Fibroblast of upper back skin (primary cell): ENCODE measurements around the gene SHC4.

Source experiments
- DNase-seq: peaks from one replicate; pipeline ENCODE4 v3.0.0-alpha.2; 2013

SHC4 gene

GRCh38 chr15:48963524-48964113 lies at the start of gene SHC4:
TSS of gene SHC4 (minus strand) at chr15:48963919. CDS start at chr15:48963015, 904 bp downstream.
- DNase-seq, result peak; percentile 88

GRCh38 chr15:48999314-48999713 lies 35.6 kb upstream of the SHC4 start:
- no peak for DNase-seq

GRCh38 chr15:48996276-48996675 lies 32.6 kb upstream of the SHC4 start:
- peak; percentile 32 for DNase-seq

- peak; percentile 74 for DNase-seq
Measured at GRCh38 chr15:48993380-48993779, 29.7 kb upstream of the SHC4 start.

GRCh38 chr15:48992545-48992944 lies 28.8 kb upstream of the SHC4 start:
- DNase-seq, result no peak

GRCh38 chr15:48992096-48992495 lies 28.4 kb upstream of the SHC4 start:
- no peak for DNase-seq

- peak; percentile 26 for DNase-seq
Measured at GRCh38 chr15:48989170-48989569, 25.5 kb upstream of the SHC4 start.

GRCh38 chr15:48987142-48987541 lies 23.4 kb upstream of the SHC4 start:
- DNase-seq, result no peak

- DNase-seq, result no peak
Measured at GRCh38 chr15:48986240-48986639, 22.5 kb upstream of the SHC4 start.

GRCh38 chr15:48985516-48985915 lies 21.8 kb upstream of the SHC4 start:
- no peak for DNase-seq

- DNase-seq, result no peak
Measured at GRCh38 chr15:48984811-48985352, 21.2 kb upstream of the SHC4 start.

- DNase-seq, result no peak
Measured at GRCh38 chr15:48984021-48984710, 20.4 kb upstream of the SHC4 start.

- no peak for DNase-seq
Measured at GRCh38 chr15:48983300-48983699, 19.6 kb upstream of the SHC4 start.

GRCh38 chr15:48981941-48982340 lies 18.2 kb upstream of the SHC4 start:
- DNase-seq, result no peak

- DNase-seq, result no peak
Measured at GRCh38 chr15:48978638-48979037, 14.9 kb upstream of the SHC4 start.

- no peak for DNase-seq
Measured at GRCh38 chr15:48976444-48977088, 12.8 kb upstream of the SHC4 start.

GRCh38 chr15:48975472-48976419 lies 12.0 kb upstream of the SHC4 start:
- peak; percentile 78 for DNase-seq

- no peak for DNase-seq
Measured at GRCh38 chr15:48974882-48975281, 11.2 kb upstream of the SHC4 start.

GRCh38 chr15:48972750-48973503 lies 9.2 kb upstream of the SHC4 start:
- no peak for DNase-seq

GRCh38 chr15:48970926-48971325 lies 7.2 kb upstream of the SHC4 start:
- peak; percentile 70 for DNase-seq

GRCh38 chr15:48968066-48968465 lies 4.3 kb upstream of the SHC4 start:
- no peak for DNase-seq

GRCh38 chr15:48967336-48967735 lies 3.6 kb upstream of the SHC4 start:
- DNase-seq, result no peak
